ENCODE measurements around the gene GALNT17.

The GALNT17 gene

DNA sequence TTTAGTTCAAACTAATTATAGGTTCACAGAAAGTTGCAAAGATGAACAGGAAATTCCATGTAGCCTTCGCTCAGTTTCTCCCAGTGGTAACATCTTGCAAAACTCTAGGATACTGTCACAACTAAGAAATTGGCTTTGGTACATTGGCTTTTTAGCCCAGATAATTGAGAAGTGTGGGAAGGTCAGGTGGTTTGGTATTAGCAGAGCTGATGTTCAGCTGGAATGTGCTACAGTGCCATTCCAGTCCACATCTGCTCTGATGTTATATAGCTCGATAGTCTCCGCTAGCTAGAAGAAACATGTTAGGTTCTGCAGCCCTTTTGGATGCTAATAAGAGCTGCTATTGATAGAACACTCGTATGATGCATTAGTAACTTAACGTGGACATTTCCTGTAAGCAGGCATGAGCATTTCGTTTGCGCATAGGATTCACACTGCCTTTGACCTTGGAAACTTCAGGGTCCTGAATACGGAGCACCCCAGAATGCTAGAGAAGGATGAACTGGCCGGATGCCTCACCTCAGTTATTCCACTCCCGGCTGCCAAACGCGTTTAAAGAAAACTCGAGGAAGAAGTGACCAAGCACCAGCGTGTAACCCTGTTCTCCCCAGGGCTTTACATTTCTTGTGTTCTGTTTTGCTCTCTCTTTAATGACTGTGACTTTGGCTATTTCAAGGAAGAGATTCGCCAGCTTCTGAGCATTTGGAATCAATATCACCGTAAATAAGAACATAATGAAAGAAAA is 271.4 kb downstream of the GALNT17 start:
- DNase-seq (no peak), ATAC-seq (ENCODE audit: insufficient read depth, low read depth) (no peak)
- H3K9ac ChIP-seq (ENCODE audit: low read depth, low read length) = no peak overlapping the region
- no peaks in the 10 kb centered on the region for H3K79me2 ChIP-seq (ENCODE audit: insufficient read depth, low read length)
- no peaks in the 10 kb centered on the region for H3K4me1 ChIP-seq (ENCODE audit: insufficient read depth, low read length)
- H3K9me3 ChIP-seq (ENCODE audit: insufficient read depth, low read length, severe bottlenecking) = no peaks in the 10 kb centered on the region
- H4K20me1 ChIP-seq (ENCODE audit: insufficient read depth, low read length) = no peaks in the 10 kb centered on the region
- H3K27ac ChIP-seq (ENCODE audit: low read length) = no peak overlapping the region
- no peak overlapping the region for H3K4me3 ChIP-seq (ENCODE audit: low read depth in 1 of 2, low read length in 2 of 2)
- no peaks in the 10 kb centered on the region for H3K36me3 ChIP-seq (ENCODE audit: insufficient read depth, low read length)
- H3K27me3 ChIP-seq (ENCODE audit: insufficient read depth, low read length, poor library complexity) = no peaks in the 10 kb centered on the region
- no peak overlapping the region for H2AFZ ChIP-seq (ENCODE audit: low read depth, low read length)
- no peak for TF ChIP-seq EZH2 (IDR thresholded peaks at IDR 0.05; ENCODE audit: borderline replicate concordance, low read depth, low read length, severe bottlenecking)
- TF ChIP-seq, protein P1, sequence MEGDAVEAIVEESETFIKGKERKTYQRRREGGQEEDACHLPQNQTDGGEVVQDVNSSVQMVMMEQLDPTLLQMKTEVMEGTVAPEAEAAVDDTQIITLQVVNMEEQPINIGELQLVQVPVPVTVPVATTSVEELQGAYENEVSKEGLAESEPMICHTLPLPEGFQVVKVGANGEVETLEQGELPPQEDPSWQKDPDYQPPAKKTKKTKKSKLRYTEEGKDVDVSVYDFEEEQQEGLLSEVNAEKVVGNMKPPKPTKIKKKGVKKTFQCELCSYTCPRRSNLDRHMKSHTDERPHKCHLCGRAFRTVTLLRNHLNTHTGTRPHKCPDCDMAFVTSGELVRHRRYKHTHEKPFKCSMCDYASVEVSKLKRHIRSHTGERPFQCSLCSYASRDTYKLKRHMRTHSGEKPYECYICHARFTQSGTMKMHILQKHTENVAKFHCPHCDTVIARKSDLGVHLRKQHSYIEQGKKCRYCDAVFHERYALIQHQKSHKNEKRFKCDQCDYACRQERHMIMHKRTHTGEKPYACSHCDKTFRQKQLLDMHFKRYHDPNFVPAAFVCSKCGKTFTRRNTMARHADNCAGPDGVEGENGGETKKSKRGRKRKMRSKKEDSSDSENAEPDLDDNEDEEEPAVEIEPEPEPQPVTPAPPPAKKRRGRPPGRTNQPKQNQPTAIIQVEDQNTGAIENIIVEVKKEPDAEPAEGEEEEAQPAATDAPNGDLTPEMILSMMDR (IDR thresholded peaks at IDR 0.05; ENCODE audit: borderline replicate concordance, extremely low read depth, low read length, poor library complexity, severe bottlenecking) = no peak
- H3K4me2 ChIP-seq (ENCODE audit: insufficient read depth, low read length) = no peak overlapping the region

GRCh38 chr7:71404726-71405345 is 272.9 kb downstream of the GALNT17 start:
- no peak overlapping the region for H2AFZ ChIP-seq (ENCODE audit: low read depth, low read length)
- H3K27ac ChIP-seq (ENCODE audit: low read length) = no peak overlapping the region
- H3K36me3 ChIP-seq (ENCODE audit: insufficient read depth, low read length) = no peaks in the 10 kb centered on the region
- H4K20me1 ChIP-seq (ENCODE audit: insufficient read depth, low read length) = no peaks in the 10 kb centered on the region
- H3K4me2 ChIP-seq (ENCODE audit: insufficient read depth, low read length) = no peak overlapping the region
- no peak overlapping the region for H3K4me3 ChIP-seq (ENCODE audit: low read depth in 1 of 2, low read length in 2 of 2)
- no peak for DNase-seq
- no peaks in the 10 kb centered on the region for H3K27me3 ChIP-seq (ENCODE audit: insufficient read depth, low read length, poor library complexity)
- no peaks in the 10 kb centered on the region for H3K79me2 ChIP-seq (ENCODE audit: insufficient read depth, low read length)
- no peaks in the 10 kb centered on the region for H3K4me1 ChIP-seq (ENCODE audit: insufficient read depth, low read length)
- H3K9me3 ChIP-seq (ENCODE audit: insufficient read depth, low read length, severe bottlenecking) = peaks cover 6% of the 10 kb centered on the region
- no peak for TF ChIP-seq EZH2 (IDR thresholded peaks at IDR 0.05; ENCODE audit: borderline replicate concordance, low read depth, low read length, severe bottlenecking)
- TF ChIP-seq, protein P1 (IDR thresholded peaks at IDR 0.05; ENCODE audit: borderline replicate concordance, extremely low read depth, low read length, poor library complexity, severe bottlenecking) = no peak
- ATAC-seq (ENCODE audit: insufficient read depth, low read depth) = no peak
- no peak overlapping the region for H3K9ac ChIP-seq (ENCODE audit: low read depth, low read length)

DNA sequence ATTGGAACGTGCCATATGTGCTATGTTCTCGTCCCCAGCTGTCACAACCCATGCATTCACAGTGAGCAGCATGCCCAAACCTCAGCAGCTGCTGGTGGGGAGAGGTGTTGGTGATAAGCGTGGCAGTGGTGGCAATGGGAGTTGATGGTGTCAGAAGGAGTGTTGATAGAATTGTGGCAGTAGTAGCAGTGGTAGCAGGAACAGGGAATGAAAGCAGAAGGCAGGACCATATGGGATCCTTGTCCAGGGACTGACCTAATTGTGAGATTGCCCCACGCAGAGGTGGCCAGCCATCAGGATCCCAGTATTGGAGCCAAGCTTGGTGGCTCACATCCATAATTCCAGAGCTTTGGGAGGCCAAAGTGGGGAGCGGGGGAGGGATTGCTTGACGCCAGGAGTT is 276.3 kb downstream of the GALNT17 start:
- TF ChIP-seq EZH2 (IDR thresholded peaks at IDR 0.05; ENCODE audit: borderline replicate concordance, low read depth, low read length, severe bottlenecking) = no peak
- TF ChIP-seq, protein P1 (IDR thresholded peaks at IDR 0.05; ENCODE audit: borderline replicate concordance, extremely low read depth, low read length, poor library complexity, severe bottlenecking) = no peak
- Histone ChIP-seq H4K20me1 (ENCODE audit: insufficient read depth, low read length) (no peaks in the 10 kb centered on the region), H3K27ac (ENCODE audit: low read length) (no peak overlapping the region), H3K4me3 (ENCODE audit: low read depth in 1 of 2, low read length in 2 of 2) (no peak overlapping the region), H3K4me1 (ENCODE audit: insufficient read depth, low read length) (no peaks in the 10 kb centered on the region), H3K4me2 (ENCODE audit: insufficient read depth, low read length) (no peak overlapping the region), H3K9me3 (ENCODE audit: insufficient read depth, low read length, severe bottlenecking) (peaks cover 6% of the 10 kb centered on the region), H3K36me3 (ENCODE audit: insufficient read depth, low read length) (no peaks in the 10 kb centered on the region), H2AFZ (ENCODE audit: low read depth, low read length) (no peak overlapping the region), H3K79me2 (ENCODE audit: insufficient read depth, low read length) (no peaks in the 10 kb centered on the region), H3K9ac (ENCODE audit: low read depth, low read length) (no peak overlapping the region), H3K27me3 (ENCODE audit: insufficient read depth, low read length, poor library complexity) (no peaks in the 10 kb centered on the region)
- ATAC-seq (ENCODE audit: insufficient read depth, low read depth) (no peak), DNase-seq (no peak)

Measured in DND-41 (cell line).